HS-27A (cell line): ENCODE results near the gene IGSF10.

Source experiments
- DNase-seq: peaks from one replicate; pipeline ENCODE4 v3.0.0-alpha.2; 2012; ENCODE audit warnings: low read depth, missing footprints

IGSF10 gene

GRCh38 chr3:151419806-151420205 lies 41.1 kb downstream of the IGSF10 start:
- no peak for DNase-seq

- no peak for DNase-seq
Measured at GRCh38 chr3:151415289-151415688, 45.6 kb downstream of the IGSF10 start.

GRCh38 chr3:151412989-151413388 lies 47.9 kb downstream of the IGSF10 start:
- DNase-seq: no peak
